AG09309 (cell line): ENCODE data around the gene RRAGD.

Source experiments
- DNase-seq: peaks from one replicate; pipeline ENCODE4 v3.0.0-alpha.2; 2010; ENCODE audit warnings: low read depth
- H3K4me3 ChIP-seq: 2 replicates; pipeline ENCODE4 v1.5.1; 2011; ENCODE audit warnings: mild to moderate bottlenecking, low read depth, low read length, moderate library complexity; ENCODE audit not compliant: control insufficient read depth
- CTCF ChIP-seq: IDR thresholded peaks from 2 replicates; pipeline ENCODE4 v1.5.1; 2011; ENCODE audit warnings: mild to moderate bottlenecking, low read depth, low read length, inconsistent platforms; ENCODE audit not compliant: insufficient read depth, control insufficient read depth; ENCODE audit errors: missing control alignments

Gene RRAGD

GRCh38 chr6:89414215-89414614, 2.1 kb upstream of the RRAGD start:
- no peak for TF ChIP-seq CTCF
- H3K4me3 ChIP-seq, result no peak overlapping the region
- DNase-seq, result no peak

GRCh38 chr6:89413006-89413400, 930 bp upstream of the RRAGD start:
- no peak overlapping the region for H3K4me3 ChIP-seq
- no peak for DNase-seq
- TF ChIP-seq CTCF, result no peak

- H3K4me3 ChIP-seq, result peak overlapping the region; percentile 33
- no peak for DNase-seq
- no peak for TF ChIP-seq CTCF
These were observed 665 bp downstream of the RRAGD start for GRCh38 chr6:89411145-89412070.

GRCh38 chr6:89410788-89411144, 1.3 kb downstream of the RRAGD start:
- no peak for TF ChIP-seq CTCF
- no peak for DNase-seq
- no peak overlapping the region for H3K4me3 ChIP-seq

GRCh38 chr6:89410231-89410761, 1.8 kb downstream of the RRAGD start:
- no peak overlapping the region for H3K4me3 ChIP-seq
- DNase-seq, result no peak
- TF ChIP-seq CTCF, result no peak

- no peak for DNase-seq
- no peak overlapping the region for H3K4me3 ChIP-seq
- no peak for TF ChIP-seq CTCF
These were observed 2.5 kb downstream of the RRAGD start for GRCh38 chr6:89409461-89410035.
